Mesodermal cell (in vitro differentiated cells): ENCODE measurements around the gene RUVBL2.

ENCODE experiments used
- H3K27ac ChIP-seq: 2 replicates; pipeline ENCODE4 v1.7.0; 2013; ENCODE audit warnings: mild to moderate bottlenecking, low read depth, low read length, moderate library complexity; ENCODE audit not compliant: severe bottlenecking
- H3K36me3 ChIP-seq: 2 replicates; pipeline ENCODE4 v1.7.1; 2013; ENCODE audit warnings: mild to moderate bottlenecking, low read length, moderate library complexity; ENCODE audit not compliant: control insufficient read depth, insufficient read depth
- H3K4me1 ChIP-seq: one replicate; pipeline ENCODE4 v1.7.1; 2013; ENCODE audit warnings: mild to moderate bottlenecking, low read length; ENCODE audit not compliant: insufficient read depth, control insufficient read depth, poor library complexity, severe bottlenecking
- H3K4me3 ChIP-seq: 2 replicates; pipeline ENCODE4 v1.7.0; 2013; ENCODE audit warnings: low read length, control low read depth, mild to moderate bottlenecking; ENCODE audit not compliant: insufficient read depth, poor library complexity, severe bottlenecking; ENCODE audit errors: extremely low read depth
- H3K9me3 ChIP-seq: 2 replicates; pipeline ENCODE4 v1.7.1; 2013; ENCODE audit warnings: mild to moderate bottlenecking, low read length, moderate library complexity; ENCODE audit not compliant: control insufficient read depth
- WGBS, 2 experiments: methylation state at CpG; one replicate each; pipeline ENCODE4 v1.1.5; 2013; ENCODE audit warnings: missing lambda C conversion rate in 2 of 2; ENCODE audit not compliant: insufficient coverage in 2 of 2; 5-methylcytosine and 5-hydroxymethylcytosine counted together

Gene RUVBL2

DNA sequence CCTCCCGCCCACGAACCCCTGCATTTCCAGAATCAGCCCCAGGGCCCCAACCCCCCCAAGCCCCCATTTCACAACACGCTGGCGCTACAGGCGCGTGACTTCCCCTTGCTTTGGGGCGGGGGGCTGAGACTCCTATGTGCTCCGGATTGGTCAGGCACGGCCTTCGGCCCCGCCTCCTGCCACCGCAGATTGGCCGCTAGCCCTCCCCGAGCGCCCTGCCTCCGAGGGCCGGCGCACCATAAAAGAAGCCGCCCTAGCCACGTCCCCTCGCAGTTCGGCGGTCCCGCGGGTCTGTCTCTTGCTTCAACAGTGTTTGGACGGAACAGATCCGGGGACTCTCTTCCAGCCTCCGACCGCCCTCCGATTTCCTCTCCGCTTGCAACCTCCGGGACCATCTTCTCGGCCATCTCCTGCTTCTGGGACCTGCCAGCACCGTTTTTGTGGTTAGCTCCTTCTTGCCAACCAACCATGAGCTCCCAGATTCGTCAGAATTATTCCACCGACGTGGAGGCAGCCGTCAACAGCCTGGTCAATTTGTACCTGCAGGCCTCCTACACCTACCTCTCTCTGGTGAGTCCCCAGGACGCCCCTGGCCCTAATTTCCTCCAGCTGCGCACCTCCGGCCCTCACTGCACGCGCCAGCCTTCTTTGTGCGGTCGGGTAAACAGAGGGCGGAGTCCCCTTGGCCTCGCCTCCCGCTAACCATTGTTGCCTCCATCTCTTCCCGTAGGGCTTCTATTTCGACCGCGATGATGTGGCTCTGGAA lies 28.5 kb upstream of the RUVBL2 start, which contains the start of gene FTL:
FTL (plus strand) TSS at position 270 of the 766 bp plus-strand sequence; CDS start at position 469, 199 bp downstream.
- WGBS, 2 experiments: 0% methylated on average over 31 to 46 of the region's 52 CpGs
- peak within 1 kb of the TSS; percentile 90 for H3K4me3 ChIP-seq
- peaks cover 52% of the 10 kb centered on the region for H3K36me3 ChIP-seq
- peaks cover 25% of the 10 kb centered on the region for H3K4me1 ChIP-seq
- peak within 1 kb of the TSS; percentile 97 for H3K27ac ChIP-seq
- no peaks in the 10 kb centered on the region for H3K9me3 ChIP-seq

DNA sequence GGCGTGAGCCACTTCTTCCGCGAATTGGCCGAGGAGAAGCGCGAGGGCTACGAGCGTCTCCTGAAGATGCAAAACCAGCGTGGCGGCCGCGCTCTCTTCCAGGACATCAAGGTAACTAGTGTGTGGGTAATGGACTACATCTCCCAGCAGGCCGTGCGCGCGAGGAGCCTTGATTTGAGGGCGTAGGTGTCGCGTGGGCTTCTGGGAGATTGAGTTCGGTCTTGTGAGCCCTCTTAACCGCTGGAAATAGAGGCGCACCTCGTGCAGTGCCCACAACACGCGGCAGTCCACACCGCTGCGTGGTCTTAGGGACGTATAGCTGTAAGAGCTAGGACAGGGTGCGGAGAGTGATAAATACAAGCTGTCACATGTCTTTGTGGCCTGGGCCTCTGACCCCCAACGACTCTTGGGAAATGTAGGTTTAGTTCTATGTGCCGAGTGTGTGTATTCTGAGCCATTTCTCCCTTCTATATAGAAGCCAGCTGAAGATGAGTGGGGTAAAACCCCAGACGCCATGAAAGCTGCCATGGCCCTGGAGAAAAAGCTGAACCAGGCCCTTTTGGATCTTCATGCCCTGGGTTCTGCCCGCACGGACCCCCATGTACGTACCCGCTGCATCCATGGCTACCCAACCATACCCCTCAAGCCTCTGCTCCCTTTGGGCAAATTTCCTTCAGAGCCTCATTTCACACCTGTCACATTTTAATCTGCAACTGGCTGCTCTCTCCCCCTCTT lies 27.7 kb upstream of the RUVBL2 start:
- Histone ChIP-seq H3K27ac (peak overlapping the region; percentile 80), H3K4me3 (peak overlapping the region; percentile 90)
- WGBS, 2 experiments: 13 to 17% methylated on average over 28 to 31 of the region's 36 CpGs

DNA sequence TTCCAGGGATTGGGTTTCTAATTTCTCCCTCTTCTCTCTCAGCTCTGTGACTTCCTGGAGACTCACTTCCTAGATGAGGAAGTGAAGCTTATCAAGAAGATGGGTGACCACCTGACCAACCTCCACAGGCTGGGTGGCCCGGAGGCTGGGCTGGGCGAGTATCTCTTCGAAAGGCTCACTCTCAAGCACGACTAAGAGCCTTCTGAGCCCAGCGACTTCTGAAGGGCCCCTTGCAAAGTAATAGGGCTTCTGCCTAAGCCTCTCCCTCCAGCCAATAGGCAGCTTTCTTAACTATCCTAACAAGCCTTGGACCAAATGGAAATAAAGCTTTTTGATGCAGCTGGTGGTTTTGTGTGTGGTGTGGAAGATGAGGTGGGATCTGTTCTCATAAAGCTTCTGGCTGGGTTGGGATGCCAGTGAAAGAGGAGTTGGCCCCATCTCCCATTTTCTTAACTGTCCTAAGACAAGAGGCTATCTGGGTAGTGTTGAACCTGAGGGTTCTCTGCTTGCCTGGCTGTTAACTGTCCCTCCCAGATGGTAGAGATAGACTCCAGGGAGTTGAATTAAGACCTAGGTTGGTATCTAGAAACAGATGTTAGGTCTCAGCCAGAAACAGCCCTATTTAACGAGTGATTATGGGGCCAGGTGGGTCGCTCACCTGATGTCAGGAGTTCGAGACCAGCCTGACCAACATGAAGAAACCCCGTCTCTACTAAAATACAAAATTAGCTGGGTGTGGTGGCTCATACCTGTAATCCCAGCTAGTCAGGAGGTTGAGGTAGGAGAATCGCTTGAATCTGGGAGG lies 26.9 kb upstream of the RUVBL2 start:
- peaks cover 25% of the 10 kb centered on the region for H3K4me1 ChIP-seq
- no peaks in the 10 kb centered on the region for H3K9me3 ChIP-seq
- peaks cover 46% of the 10 kb centered on the region for H3K36me3 ChIP-seq
- peak overlapping the region; percentile 90 for H3K4me3 ChIP-seq
- no peak overlapping the region for H3K27ac ChIP-seq
- 83 to 93% methylated on average over 3 to 8 of the region's 10 CpGs for WGBS, 2 experiments

More for the DNA sequence above, 27.7 kb upstream of the RUVBL2 start:
- H3K36me3 ChIP-seq: peaks cover 52% of the 10 kb centered on the region
- no peaks in the 10 kb centered on the region for H3K9me3 ChIP-seq
- peaks cover 25% of the 10 kb centered on the region for H3K4me1 ChIP-seq

DNA sequence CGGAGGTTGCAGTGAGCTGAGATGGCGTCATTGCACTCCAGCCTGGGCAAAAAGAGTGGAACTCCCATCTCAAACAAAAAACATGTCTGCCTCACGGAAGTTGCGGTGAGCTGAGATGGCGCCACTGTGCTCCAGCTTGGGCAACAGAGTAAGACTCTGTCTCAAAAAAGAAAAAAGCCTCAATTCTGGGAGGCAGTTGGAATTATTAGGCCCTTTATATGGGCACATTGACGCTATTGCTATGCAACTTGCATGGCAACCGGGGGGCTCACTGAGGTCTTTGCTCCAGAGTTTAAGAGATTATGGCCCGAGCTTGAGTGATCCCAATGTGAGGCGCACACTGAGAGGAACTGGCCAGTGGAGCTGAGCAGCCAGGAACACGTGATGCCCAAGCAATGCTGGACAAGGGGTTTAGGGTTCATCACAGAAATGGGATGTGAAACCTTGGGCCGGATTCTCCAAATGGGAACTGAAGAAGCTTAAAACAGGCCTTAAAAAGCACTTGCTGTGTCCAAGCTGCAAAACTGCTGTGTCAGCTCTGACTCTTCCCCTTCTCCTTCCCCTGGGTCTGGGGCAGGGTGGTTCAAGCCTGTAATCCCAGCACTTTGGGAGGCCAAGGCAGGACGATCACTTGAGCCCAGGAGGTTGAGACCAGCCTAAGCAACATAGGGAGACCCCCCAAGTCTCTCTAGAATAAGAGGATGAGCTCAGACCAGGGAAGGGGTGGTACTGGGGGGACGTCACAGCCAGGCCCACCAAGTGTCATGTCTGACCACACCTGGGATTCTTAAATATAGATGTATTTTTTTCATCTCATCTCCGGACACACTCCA lies 26.1 kb upstream of the RUVBL2 start:
- Histone ChIP-seq H3K27ac (peak overlapping the region; percentile 43), H3K9me3 (no peaks in the 10 kb centered on the region), H3K4me3 (peak overlapping the region; percentile 90), H3K4me1 (peaks cover 22% of the 10 kb centered on the region), H3K36me3 (peaks cover 52% of the 10 kb centered on the region)
- 96 to 99% methylated on average over 11 to 13 of the region's 14 CpGs for WGBS, 2 experiments

DNA sequence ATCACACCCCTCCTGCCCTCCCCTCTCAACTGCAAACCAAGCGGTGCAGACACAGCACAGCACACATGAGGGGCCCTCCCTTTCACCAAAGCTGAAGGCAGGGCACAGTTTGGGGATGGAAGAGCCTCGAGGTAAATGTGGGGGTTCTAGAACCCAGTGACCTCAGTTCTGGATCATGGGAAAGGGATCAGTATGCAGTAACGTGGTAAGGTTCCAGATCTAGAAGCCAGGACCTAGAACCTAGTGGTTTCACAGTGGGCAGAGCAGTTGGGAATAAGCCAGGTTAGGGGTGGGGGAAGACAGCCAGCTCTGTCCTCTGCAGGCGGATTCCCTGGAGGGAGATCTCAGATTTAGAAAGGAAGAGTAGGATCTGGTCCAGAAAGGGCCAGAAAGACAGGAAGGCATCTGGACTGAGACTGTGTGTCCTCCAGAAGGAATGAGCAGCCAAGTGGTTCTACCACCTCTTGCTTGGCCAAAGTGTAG lies 25.5 kb upstream of the RUVBL2 start:
- H3K9me3 ChIP-seq: no peaks in the 10 kb centered on the region
- 100% methylated on average over 2 to 3 of the region's 4 CpGs for WGBS, 2 experiments
- peaks cover 16% of the 10 kb centered on the region for H3K4me1 ChIP-seq
- no peak overlapping the region for H3K4me3 ChIP-seq
- H3K36me3 ChIP-seq: peaks cover 59% of the 10 kb centered on the region
- H3K27ac ChIP-seq: no peak overlapping the region

DNA sequence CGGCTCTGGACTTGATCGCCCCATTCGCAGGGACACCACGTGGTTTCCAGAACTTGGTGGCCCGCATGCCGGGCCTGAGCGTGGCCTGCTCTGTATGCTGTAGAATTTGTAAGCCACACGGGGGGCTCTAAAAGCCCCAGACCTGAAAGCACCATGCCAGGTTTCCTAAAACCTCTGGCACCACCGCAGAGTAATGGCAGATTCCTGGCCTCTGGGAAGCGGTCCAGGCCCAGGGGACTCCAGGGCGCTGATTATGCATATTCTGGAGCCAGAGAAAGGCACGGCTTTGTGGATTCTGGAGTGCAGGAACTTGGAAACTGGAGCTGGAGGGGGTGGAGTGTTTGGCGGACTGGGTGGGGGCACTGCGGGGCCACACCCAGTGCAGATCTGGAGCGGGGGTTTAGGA lies 24.9 kb upstream of the RUVBL2 start:
- H3K4me1 ChIP-seq: peaks cover 10% of the 10 kb centered on the region
- 96 to 100% methylated on average over 11 to 15 of the region's 15 CpGs for WGBS, 2 experiments
- H3K36me3 ChIP-seq: peaks cover 62% of the 10 kb centered on the region
- no peak overlapping the region for H3K27ac ChIP-seq
- H3K4me3 ChIP-seq: no peak overlapping the region
- no peaks in the 10 kb centered on the region for H3K9me3 ChIP-seq

DNA sequence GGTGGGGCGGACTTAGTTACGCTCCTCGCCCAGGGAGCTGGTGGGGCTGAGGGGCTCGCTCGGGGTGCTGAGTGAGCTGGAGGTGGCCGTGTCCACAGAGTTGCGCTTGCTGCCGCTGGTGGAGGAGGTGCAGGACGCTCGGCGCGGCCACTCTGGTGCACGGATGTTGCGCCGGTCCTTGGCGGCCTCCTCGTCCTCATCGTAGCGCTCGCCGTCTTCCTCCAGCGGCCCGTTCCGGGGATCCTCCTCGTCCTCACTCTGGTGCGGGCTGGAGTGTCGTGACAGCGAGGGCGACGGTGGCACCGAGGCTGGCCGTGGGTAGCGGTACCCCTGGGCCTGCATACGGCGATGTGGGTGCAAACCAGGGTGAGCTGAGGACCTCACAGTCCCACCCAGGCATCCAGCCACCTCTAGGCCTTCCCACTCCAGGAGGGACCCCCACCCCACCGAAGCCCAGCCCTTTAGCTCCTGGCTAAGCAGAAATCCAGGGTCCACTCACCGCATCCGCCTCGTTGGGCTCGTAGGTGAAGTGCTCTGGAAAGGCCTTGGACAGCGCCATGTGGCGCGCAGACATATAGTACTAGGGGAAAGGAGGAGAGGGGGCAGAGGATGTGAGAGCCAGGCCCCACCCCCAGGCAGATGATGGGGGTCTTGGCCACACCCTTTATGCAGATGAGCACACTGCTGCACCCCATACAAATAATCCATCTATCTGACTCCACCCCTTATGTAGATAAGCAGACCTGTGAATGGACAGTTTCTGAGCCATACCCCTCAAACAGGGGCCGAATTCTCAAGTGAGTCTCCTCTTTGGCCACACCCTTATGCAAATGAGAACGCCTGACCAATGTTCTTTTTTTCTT lies 24.2 kb upstream of the RUVBL2 start:
- H3K4me1 ChIP-seq: peaks cover 3% of the 10 kb centered on the region
- no peak overlapping the region for H3K27ac ChIP-seq
- peaks cover 69% of the 10 kb centered on the region for H3K36me3 ChIP-seq
- no peak overlapping the region for H3K4me3 ChIP-seq
- no peaks in the 10 kb centered on the region for H3K9me3 ChIP-seq
- 95 to 98% methylated on average over 27 to 36 of the region's 45 CpGs for WGBS, 2 experiments

DNA sequence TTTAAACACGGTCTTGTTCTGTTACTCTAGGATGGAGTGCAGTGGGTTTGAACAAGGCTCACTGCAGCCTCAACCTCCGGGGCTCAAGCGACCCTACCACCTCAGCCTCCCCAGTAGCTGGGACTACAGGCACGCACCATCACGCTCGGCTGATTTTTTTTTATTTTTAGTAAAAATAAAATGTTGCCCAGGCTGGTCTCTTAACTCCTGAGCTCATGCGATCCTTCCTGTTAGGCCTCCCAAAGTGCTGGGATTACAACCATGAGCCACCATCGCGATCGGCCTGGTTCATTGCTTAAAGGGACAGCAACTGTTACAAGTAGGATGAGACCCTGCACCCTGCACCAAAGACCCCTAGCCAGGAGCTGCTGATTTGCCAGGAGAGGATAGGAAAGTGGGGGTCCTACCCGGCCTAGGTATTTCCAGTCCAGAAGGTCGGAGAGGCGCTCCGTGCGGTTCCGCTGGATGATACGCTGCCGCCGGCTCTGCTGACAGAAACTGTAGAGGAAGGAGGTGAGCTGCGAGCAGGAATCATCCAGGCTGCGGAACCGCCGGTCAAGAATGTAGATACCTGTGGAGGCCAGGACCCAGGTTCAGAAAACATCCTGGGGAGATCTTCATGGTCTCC lies 23.4 kb upstream of the RUVBL2 start:
- no peak overlapping the region for H3K4me3 ChIP-seq
- H3K9me3 ChIP-seq: no peaks in the 10 kb centered on the region
- WGBS, 2 experiments: 94 to 97% methylated on average over 18 to 19 of the region's 23 CpGs
- H3K27ac ChIP-seq: no peak overlapping the region
- H3K36me3 ChIP-seq: peaks cover 70% of the 10 kb centered on the region
- no peaks in the 10 kb centered on the region for H3K4me1 ChIP-seq

DNA sequence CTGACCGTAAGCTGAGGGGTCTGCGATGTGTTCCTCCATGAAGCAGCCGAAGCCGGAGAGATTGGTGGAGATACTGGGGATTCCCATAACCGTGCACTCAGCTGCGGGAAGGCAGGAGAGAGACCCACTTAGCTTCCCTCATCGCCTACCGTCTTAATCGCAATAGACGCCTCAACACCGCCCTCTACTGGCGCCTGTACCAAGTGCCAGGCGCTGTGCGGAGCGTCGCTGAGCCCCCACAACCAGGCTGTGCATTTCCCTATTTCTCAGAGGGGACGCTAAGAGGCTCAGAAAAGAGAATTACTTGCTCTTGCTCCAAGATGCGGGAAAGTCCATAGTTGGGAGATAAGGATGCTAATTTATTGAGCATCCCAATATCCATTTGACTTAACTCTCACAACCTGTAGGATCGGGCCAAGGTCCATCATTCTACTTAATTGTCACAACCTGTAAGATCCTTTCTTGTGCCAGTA lies 22.7 kb upstream of the RUVBL2 start:
- Histone ChIP-seq H3K4me3 (no peak overlapping the region), H3K4me1 (no peaks in the 10 kb centered on the region), H3K9me3 (no peaks in the 10 kb centered on the region), H3K36me3 (peaks cover 70% of the 10 kb centered on the region), H3K27ac (no peak overlapping the region)
- 19 to 45% methylated on average over 9 to 14 of the region's 19 CpGs for WGBS, 2 experiments
